HEK293 (cell line): ENCODE data around the gene EXOSC5.

Experiments
- CTCF ChIA-PET: fragments of 350-600 bp; formaldehyde crosslinking; extraction: SDS; loops from one replicate; lab custom pipeline; 2021; ENCODE audit warnings: antibody characterized with exemption; lab: Yijun Ruan, JAX
- POLR2A ChIA-PET: fragments of 300-600 bp; formaldehyde crosslinking; extraction: SDS; loops from one replicate; lab custom pipeline; 2020; ENCODE audit warnings: antibody characterized with exemption, inconsistent platforms; lab: Yijun Ruan, JAX
- H3K27ac ChIP-seq: fragments of 200-500 bp; sonication (Bioruptor generic); 2 replicates; pipeline ENCODE4 v1.5.1; 2014; ENCODE audit warnings: low read depth, low read length, control low read depth, inconsistent platforms; ENCODE audit errors: extremely low read depth
- H3K36me3 ChIP-seq, 2 experiments: fragments of 200-500 bp in 1 of 2; sonication (Bioruptor generic) in 1 of 2; 1 replicate in 1 of 2; 2 replicates in 1 of 2; pipeline ENCODE4 v1.5.1; 2014 to 2017; ENCODE audit warnings: inconsistent platforms in 2 of 2, low read length in 2 of 2; ENCODE audit not compliant: control insufficient read depth in 2 of 2, insufficient read depth in 1 of 2
- H3K4me1 ChIP-seq: fragments of 200-500 bp; sonication (Bioruptor generic); 2 replicates; pipeline ENCODE4 v1.5.1; 2014; ENCODE audit warnings: mild to moderate bottlenecking, low read length, inconsistent platforms; ENCODE audit not compliant: control insufficient read depth, insufficient read depth
- H3K4me3 ChIP-seq: 2 replicates; pipeline ENCODE4 v1.5.1; 2011; ENCODE audit warnings: low read depth, mild to moderate bottlenecking, control low read depth, low read length, moderate library complexity
- H3K9me3 ChIP-seq: fragments of 200-500 bp; sonication (Bioruptor generic); 2 replicates; pipeline ENCODE4 v1.5.1; 2014; ENCODE audit warnings: low read depth, low read length, inconsistent platforms; ENCODE audit not compliant: control insufficient read depth, insufficient read depth
- BCL11A ChIP-seq: fragments of 450-650 bp; formaldehyde crosslinking; IDR thresholded peaks from 2 replicates; pipeline ENCODE4 v1.5.1; 2016; ENCODE audit warnings: low read depth, missing biosample characterization, missing genetic modification characterization
- BCL11B ChIP-seq: fragments of 450-650 bp; formaldehyde crosslinking; IDR thresholded peaks from 2 replicates; pipeline ENCODE4 v1.5.1; 2016; ENCODE audit warnings: low read depth, missing biosample characterization, missing genetic modification characterization
- HOXA7 ChIP-seq: sonication (generic); formaldehyde crosslinking; IDR thresholded peaks from 2 replicates; pipeline ENCODE4 v1.8.1; 2022; ENCODE audit warnings: missing genetic modification reagents, borderline replicate concordance
- HOXC10 ChIP-seq: sonication (generic); formaldehyde crosslinking; IDR thresholded peaks from 2 replicates; pipeline ENCODE4 v1.8.1; 2023; ENCODE audit warnings: mild to moderate bottlenecking, missing genetic modification reagents
- KLF1 ChIP-seq: fragments of 450-650 bp; formaldehyde crosslinking; IDR thresholded peaks from 2 replicates; pipeline ENCODE4 v1.5.1; 2016; ENCODE audit warnings: missing biosample characterization, missing genetic modification characterization
- KLF7 ChIP-seq: fragments of 450-650 bp; formaldehyde crosslinking; IDR thresholded peaks from 2 replicates; pipeline ENCODE4 v1.5.1; 2016; ENCODE audit warnings: missing biosample characterization, missing genetic modification characterization, borderline replicate concordance
- MEIS1 ChIP-seq: sonication (generic); formaldehyde crosslinking; IDR thresholded peaks from 2 replicates; pipeline ENCODE4 v1.8.1; 2022; ENCODE audit warnings: missing genetic modification reagents, mild to moderate bottlenecking, borderline replicate concordance
- PBX3 ChIP-seq: sonication (generic); formaldehyde crosslinking; IDR thresholded peaks from 2 replicates; pipeline ENCODE4 v1.8.1; 2022; ENCODE audit warnings: mild to moderate bottlenecking, moderate library complexity, missing genetic modification reagents
- PRDM1 ChIP-seq: fragments of 450-650 bp; formaldehyde crosslinking; IDR thresholded peaks from 2 replicates; pipeline ENCODE4; 2016; ENCODE audit warnings: missing biosample characterization, missing genetic modification characterization
- SP3 ChIP-seq: fragments of 450-650 bp; formaldehyde crosslinking; IDR thresholded peaks from 2 replicates; pipeline ENCODE4 v1.5.1; 2016; ENCODE audit warnings: missing biosample characterization, missing genetic modification characterization
- ZBTB20 ChIP-seq: fragments of 450-650 bp; formaldehyde crosslinking; IDR thresholded peaks from 2 replicates; pipeline ENCODE4 v1.5.1; 2016; ENCODE audit warnings: missing biosample characterization, missing genetic modification characterization
- ZBTB48 ChIP-seq: fragments of 450-650 bp; formaldehyde crosslinking; IDR thresholded peaks from 2 replicates; pipeline ENCODE4 v1.5.1; 2016; ENCODE audit warnings: missing biosample characterization, missing genetic modification characterization
- ZBTB8A ChIP-seq: fragments of 450-650 bp; formaldehyde crosslinking; IDR thresholded peaks from 2 replicates; pipeline ENCODE4 v1.5.1; 2016; ENCODE audit warnings: missing biosample characterization, missing genetic modification characterization
- ZFP37 ChIP-seq: fragments of 450-650 bp; formaldehyde crosslinking; IDR thresholded peaks from 2 replicates; pipeline ENCODE4 v1.5.1; 2016; ENCODE audit warnings: missing biosample characterization, missing genetic modification characterization
- ZFP41 ChIP-seq: fragments of 450-650 bp; formaldehyde crosslinking; IDR thresholded peaks from 2 replicates; pipeline ENCODE4 v1.5.1; 2016; ENCODE audit warnings: missing biosample characterization, missing genetic modification characterization, borderline replicate concordance
- ZNF112 ChIP-seq: fragments of 450-650 bp; formaldehyde crosslinking; IDR thresholded peaks from 2 replicates; pipeline ENCODE4 v1.5.0; 2017; ENCODE audit warnings: missing biosample characterization, missing genetic modification characterization
- ZNF114 ChIP-seq: fragments of 450-650 bp; formaldehyde crosslinking; IDR thresholded peaks from 2 replicates; pipeline ENCODE4 v1.5.0; 2017; ENCODE audit warnings: missing biosample characterization, missing genetic modification characterization
- ZNF221 ChIP-seq: fragments of 450-650 bp; formaldehyde crosslinking; IDR thresholded peaks from 2 replicates; pipeline ENCODE4 v1.5.1; 2017; ENCODE audit warnings: missing biosample characterization, missing genetic modification characterization, borderline replicate concordance
- ZNF341 ChIP-seq: fragments of 450-650 bp; formaldehyde crosslinking; IDR thresholded peaks from 2 replicates; pipeline ENCODE4; 2016; ENCODE audit warnings: low read depth, missing biosample characterization, missing genetic modification characterization
- ZNF391 ChIP-seq: fragments of 450-650 bp; formaldehyde crosslinking; IDR thresholded peaks from 2 replicates; pipeline ENCODE4 v1.5.1; 2016; ENCODE audit warnings: low read depth, missing biosample characterization, missing genetic modification characterization, borderline replicate concordance
- ZNF571 ChIP-seq: fragments of 450-650 bp; formaldehyde crosslinking; IDR thresholded peaks from 2 replicates; pipeline ENCODE4 v1.5.0; 2017; ENCODE audit warnings: missing biosample characterization, missing genetic modification characterization
- ZNF585B ChIP-seq: fragments of 450-650 bp; formaldehyde crosslinking; IDR thresholded peaks from 2 replicates; pipeline ENCODE4 v1.5.1; 2016; ENCODE audit warnings: missing biosample characterization, missing genetic modification characterization
- ZNF677 ChIP-seq: fragments of 450-650 bp; IDR thresholded peaks from 2 replicates; pipeline ENCODE4 v1.5.0; 2018; ENCODE audit warnings: missing biosample characterization, mild to moderate bottlenecking, missing genetic modification characterization, moderate library complexity
- ZNF747 ChIP-seq: fragments of 450-650 bp; formaldehyde crosslinking; IDR thresholded peaks from 2 replicates; pipeline ENCODE4 v1.5.1; 2016; ENCODE audit warnings: missing biosample characterization, missing genetic modification characterization
- ZNF791 ChIP-seq: fragments of 450-650 bp; formaldehyde crosslinking; IDR thresholded peaks from 2 replicates; pipeline ENCODE4 v1.5.1; 2016; ENCODE audit warnings: missing biosample characterization, missing genetic modification characterization
- TF ChIP-seq, protein P1 (sequence below): fragments of 450-650 bp; formaldehyde crosslinking; IDR thresholded peaks from 2 replicates; pipeline ENCODE4 v1.5.1; 2016; ENCODE audit warnings: missing biosample characterization, missing genetic modification characterization
- TF ChIP-seq, protein P2 (sequence below): fragments of 450-650 bp; formaldehyde crosslinking; optimal IDR thresholded peaks from 2 replicates; pipeline ENCODE3; 2016; ENCODE audit warnings: missing biosample characterization, mild to moderate bottlenecking, missing genetic modification characterization
- TF ChIP-seq, protein P3 (sequence below): fragments of 450-650 bp; formaldehyde crosslinking; IDR thresholded peaks from 2 replicates; pipeline ENCODE4 v1.5.1; 2016; ENCODE audit warnings: missing biosample characterization, missing genetic modification characterization

EXOSC5 gene

GRCh38 chr19:41410336-41411054 is 13.3 kb upstream of the EXOSC5 start:
- H3K4me1 ChIP-seq = peaks cover 5% of the 10 kb centered on the region; the same call in 1 of the 2 replicates
- no peak overlapping the region for H3K27ac ChIP-seq
- TF ChIP-seq KLF7 (no peak), KLF1 (tag by site-specific recombination) (no peak), ZBTB8A (no peak), MEIS1 (CRISPR knock-in tag) (no peak), ZNF677 (tag by site-specific recombination) (no peak), ZFP41 (tag by site-specific recombination) (no peak), HOXC10 (CRISPR knock-in tag) (no peak), ZNF114 (tag by site-specific recombination) (no peak), ZNF791 (tag by site-specific recombination) (no peak), ZNF747 (tag by site-specific recombination) (no peak), ZNF391 (tag by site-specific recombination) (no peak), ZBTB48 (tag by site-specific recombination) (no peak), ZNF112 (tag by site-specific recombination) (no peak), ZNF221 (tag by site-specific recombination) (no peak), ZNF585B (tag by site-specific recombination) (no peak), PBX3 (no peak)
- TF ChIP-seq, protein P1, sequence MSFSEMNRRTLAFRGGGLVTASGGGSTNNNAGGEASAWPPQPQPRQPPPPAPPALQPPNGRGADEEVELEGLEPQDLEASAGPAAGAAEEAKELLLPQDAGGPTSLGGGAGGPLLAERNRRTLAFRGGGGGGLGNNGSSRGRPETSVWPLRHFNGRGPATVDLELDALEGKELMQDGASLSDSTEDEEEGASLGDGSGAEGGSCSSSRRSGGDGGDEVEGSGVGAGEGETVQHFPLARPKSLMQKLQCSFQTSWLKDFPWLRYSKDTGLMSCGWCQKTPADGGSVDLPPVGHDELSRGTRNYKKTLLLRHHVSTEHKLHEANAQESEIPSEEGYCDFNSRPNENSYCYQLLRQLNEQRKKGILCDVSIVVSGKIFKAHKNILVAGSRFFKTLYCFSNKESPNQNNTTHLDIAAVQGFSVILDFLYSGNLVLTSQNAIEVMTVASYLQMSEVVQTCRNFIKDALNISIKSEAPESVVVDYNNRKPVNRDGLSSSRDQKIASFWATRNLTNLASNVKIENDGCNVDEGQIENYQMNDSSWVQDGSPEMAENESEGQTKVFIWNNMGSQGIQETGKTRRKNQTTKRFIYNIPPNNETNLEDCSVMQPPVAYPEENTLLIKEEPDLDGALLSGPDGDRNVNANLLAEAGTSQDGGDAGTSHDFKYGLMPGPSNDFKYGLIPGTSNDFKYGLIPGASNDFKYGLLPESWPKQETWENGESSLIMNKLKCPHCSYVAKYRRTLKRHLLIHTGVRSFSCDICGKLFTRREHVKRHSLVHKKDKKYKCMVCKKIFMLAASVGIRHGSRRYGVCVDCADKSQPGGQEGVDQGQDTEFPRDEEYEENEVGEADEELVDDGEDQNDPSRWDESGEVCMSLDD (tag by site-specific recombination) = no peak
- TF ChIP-seq, protein P2, sequence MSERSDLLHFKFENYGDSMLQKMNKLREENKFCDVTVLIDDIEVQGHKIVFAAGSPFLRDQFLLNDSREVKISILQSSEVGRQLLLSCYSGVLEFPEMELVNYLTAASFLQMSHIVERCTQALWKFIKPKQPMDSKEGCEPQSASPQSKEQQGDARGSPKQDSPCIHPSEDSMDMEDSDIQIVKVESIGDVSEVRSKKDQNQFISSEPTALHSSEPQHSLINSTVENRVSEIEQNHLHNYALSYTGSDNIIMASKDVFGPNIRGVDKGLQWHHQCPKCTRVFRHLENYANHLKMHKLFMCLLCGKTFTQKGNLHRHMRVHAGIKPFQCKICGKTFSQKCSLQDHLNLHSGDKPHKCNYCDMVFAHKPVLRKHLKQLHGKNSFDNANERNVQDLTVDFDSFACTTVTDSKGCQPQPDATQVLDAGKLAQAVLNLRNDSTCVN = no peak
- TF ChIP-seq, all 188 proteins: peak for 0
- Histone ChIP-seq H3K36me3 (peaks cover 4 to 22% of the 10 kb centered on the region in 2 experiments; a peak in 2 of 3 replicates), H3K4me3 (no peak overlapping the region), H3K9me3 (no peaks in the 10 kb centered on the region)
- POLR2A ChIA-PET = interaction anchor here (0.7 to 2.6 kb wide), 7 partner anchors 8 to 432 kb away, joined by 3 to 10 read pairs (median 6); partner anchors contain the start of genes B3GNT8, B9D2 and DMAC2
- CTCF ChIA-PET = interaction anchor here (0.5 to 1.7 kb wide), 3 partner anchors 10 to 343 kb away, joined by 3 to 7 read pairs (median 5); no protein-coding TSS in a partner anchor

DNA sequence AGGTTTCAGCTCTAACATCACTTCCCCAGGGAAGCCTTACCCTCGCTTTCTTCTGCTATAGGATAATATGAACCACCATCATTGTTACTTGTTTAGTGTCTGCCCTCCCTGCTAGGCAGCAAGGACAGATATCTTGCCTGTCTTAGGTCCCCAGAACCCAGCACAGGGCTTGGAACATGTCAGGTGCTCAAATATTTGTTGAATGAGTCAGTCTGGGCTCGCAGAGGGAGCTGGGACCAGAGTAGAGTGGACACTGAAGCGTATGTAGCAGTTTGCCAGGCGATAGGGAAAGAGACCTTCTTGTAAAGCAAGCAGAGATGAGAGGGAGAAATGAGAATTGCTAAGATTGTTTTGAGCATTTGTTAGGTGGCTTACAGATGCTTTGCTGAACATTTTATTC is 12.1 kb upstream of the EXOSC5 start:
- TF ChIP-seq ZNF341 (tag by site-specific recombination) (no peak), ZNF677 (tag by site-specific recombination) (no peak), BCL11A (tag by site-specific recombination) (0 out of 2 replicates have a peak, but pooled peaks have one; percentile 7), ZBTB20 (tag by site-specific recombination) (no peak), SP3 (tag by site-specific recombination) (no peak), PRDM1 (tag by site-specific recombination) (0 out of 2 replicates have a peak, but pooled peaks have one; percentile 35), ZNF571 (no peak), HOXA7 (CRISPR knock-in tag) (no peak), BCL11B (tag by site-specific recombination) (no peak), ZFP37 (0 out of 2 replicates have a peak, but pooled peaks have one; percentile 51)
- TF ChIP-seq, protein P3, sequence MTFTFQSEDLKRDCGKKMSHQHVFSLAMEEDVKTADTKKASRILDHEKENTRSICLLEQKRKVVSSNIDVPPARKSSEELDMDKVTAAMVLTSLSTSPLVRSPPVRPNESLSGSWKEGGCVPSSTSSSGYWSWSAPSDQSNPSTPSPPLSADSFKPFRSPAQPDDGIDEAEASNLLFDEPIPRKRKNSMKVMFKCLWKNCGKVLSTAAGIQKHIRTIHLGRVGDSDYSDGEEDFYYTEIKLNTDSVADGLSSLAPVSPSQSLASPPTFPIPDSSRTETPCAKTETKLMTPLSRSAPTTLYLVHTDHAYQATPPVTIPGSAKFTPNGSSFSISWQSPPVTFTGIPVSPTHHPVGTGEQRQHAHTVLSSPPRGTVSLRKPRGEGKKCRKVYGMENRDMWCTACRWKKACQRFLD (tag by site-specific recombination) = no peak
- H3K27ac ChIP-seq = no peak overlapping the region
- H3K36me3 ChIP-seq = peaks cover 4 to 11% of the 10 kb centered on the region in 2 experiments; a peak in 2 of 3 replicates
- H3K9me3 ChIP-seq = no peaks in the 10 kb centered on the region
- H3K4me1 ChIP-seq = peaks cover 5% of the 10 kb centered on the region; the same call in 1 of the 2 replicates
- ChIA-PET POLR2A (interaction anchor here (0.6 to 2.6 kb wide), 8 partner anchors 8 to 45 kb away, joined by 3 to 10 read pairs (median 4); partner anchors contain the start of genes B3GNT8, B9D2 and DMAC2), CTCF (interaction anchor here (0.6 to 1.8 kb wide), 10 partner anchors 11 to 282 kb away, joined by 3 to 9 read pairs (median 4); no protein-coding TSS in a partner anchor)
- no peak overlapping the region for H3K4me3 ChIP-seq
